Breast epithelium (tissue), 4 donors: ENCODE results near the gene RNF224. TPM values are rescaled to one million over a fixed set of nuclear protein-coding genes. Genes with fewer than 3 reads are reported as not detected.

Experiments
- DNase-seq, 2 donors: peaks; one replicate each; pipeline ENCODE4 v3.0.0-alpha.2; 2019; ENCODE audit warnings: low spot score in 2 of 2
- H3K27ac ChIP-seq, 2 donors: fragments of 200-600 bp; sonication (generic) in 1 of 2; one replicate each; pipeline ENCODE4 v1.5.1; 2016 to 2019; ENCODE audit warnings: mild to moderate bottlenecking in 1 of 2
- H3K27me3 ChIP-seq, 2 donors: fragments of 200-600 bp; sonication (generic) in 1 of 2; one replicate each; pipeline versions ENCODE4 v1.5.1 to v1.6.0; 2017 to 2019; ENCODE audit warnings: control low read depth in 1 of 2, mild to moderate bottlenecking in 1 of 2
- H3K36me3 ChIP-seq: fragments of 200-600 bp; one replicate; pipeline ENCODE4 v1.5.1; 2019
- H3K4me1 ChIP-seq, 2 donors: fragments of 200-600 bp; sonication (generic); one replicate each; pipeline ENCODE4 v1.5.1; 2016 to 2019; ENCODE audit warnings: control low read depth in 1 of 2
- H3K4me3 ChIP-seq, 3 donors: fragments of 200-600 bp; sonication (generic); 1 replicate in 2 of 3; 2 replicates in 1 of 3; pipeline ENCODE4 v1.5.1; 2016 to 2019; ENCODE audit warnings: mild to moderate bottlenecking in 3 of 3, moderate library complexity in 2 of 3
- H3K9me3 ChIP-seq, 2 donors: fragments of 200-600 bp; sonication (generic) in 1 of 2; one replicate each; pipeline ENCODE4 v1.5.1; 2016 to 2019; ENCODE audit warnings: control low read depth in 1 of 2
- POLR2A ChIP-seq: fragments of 450-650 bp; IDR thresholded peaks from one replicate; pipeline ENCODE4 v1.6.1; 2016; ENCODE audit warnings: antibody characterized with exemption, mild to moderate bottlenecking, moderate library complexity
- POLR2AphosphoS5 ChIP-seq, 3 donors: sonication (generic); formaldehyde crosslinking; IDR thresholded peaks; one replicate each; pipeline ENCODE4 v1.6.1; 2017; ENCODE audit warnings: antibody characterized with exemption in 3 of 3
- intact Hi-C: fragments of 100-400 bp; cut with DNase I; formaldehyde crosslinking; loops from one replicate; pipeline ENCODE4 v1.15.1; 2023; ENCODE audit warnings: low total_unique reads
- total RNA-seq, 3 donors: library from RNA; depleted of rRNA; stranded (reverse); fragments of >200 nt; gene quantifications; one replicate each; pipeline ENCODE4 v1.1.0, GENCODE V29; 2016
- TF ChIP-seq, protein P1 (sequence below), 3 donors: fragments of 450-650 bp; IDR thresholded peaks; one replicate each; pipeline ENCODE4 v1.5.1; 2016 to 2017; ENCODE audit warnings: antibody characterized with exemption in 3 of 3, mild to moderate bottlenecking in 3 of 3, moderate library complexity in 3 of 3

The RNF224 gene
- total RNA-seq, 3 donors from 2014 or later = 0.29 TPM; not detected in 2

DNA sequence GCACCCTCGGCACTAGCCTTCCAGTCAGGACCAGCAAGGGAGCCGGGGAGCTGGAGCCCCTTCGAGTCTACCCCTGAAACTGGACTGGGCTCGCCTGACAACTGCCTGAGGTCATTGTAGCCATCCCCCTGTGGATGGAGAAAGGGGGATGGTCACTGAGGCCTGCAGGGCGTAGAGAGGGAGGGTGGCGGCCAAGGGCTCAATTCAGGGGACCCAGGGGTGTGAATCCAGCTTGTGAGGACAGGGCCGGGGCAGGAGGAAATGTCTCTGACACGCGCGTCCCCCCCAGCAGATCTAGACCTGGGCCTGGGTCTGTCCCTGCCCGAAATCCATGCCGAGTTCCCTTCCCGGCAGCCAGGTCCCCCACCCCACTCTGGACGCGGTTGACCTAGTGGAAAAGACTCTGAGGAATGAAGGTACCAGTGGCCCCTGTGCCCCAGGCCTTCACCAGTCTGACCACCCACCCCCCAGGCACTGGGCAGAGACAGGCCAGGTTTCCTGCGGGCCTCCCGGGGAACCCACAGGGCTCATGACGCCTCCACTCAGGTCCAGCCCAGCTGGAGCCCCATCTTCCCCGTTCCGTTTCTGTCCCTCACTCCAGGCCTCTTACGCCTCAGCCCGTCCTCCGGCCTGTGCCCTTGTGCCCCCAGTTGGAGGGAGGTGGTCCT lies 4.2 kb downstream of the RNF224 start:
- intact Hi-C loops = loop anchor here (10.0 kb wide), 1 partner anchor 117 kb away; the partner anchor contains the start of gene DPP7
- peaks cover 0 to 10% of the 10 kb centered on the region in 2 donors for H3K4me1 ChIP-seq
- H3K9me3 ChIP-seq = no peaks in the 10 kb centered on the region
- H3K36me3 ChIP-seq = no peaks in the 10 kb centered on the region
- TF ChIP-seq POLR2A (no peak), POLR2AphosphoS5 (IDR thresholded peaks at IDR 0.05) (no peak)
- TF ChIP-seq, protein P1, sequence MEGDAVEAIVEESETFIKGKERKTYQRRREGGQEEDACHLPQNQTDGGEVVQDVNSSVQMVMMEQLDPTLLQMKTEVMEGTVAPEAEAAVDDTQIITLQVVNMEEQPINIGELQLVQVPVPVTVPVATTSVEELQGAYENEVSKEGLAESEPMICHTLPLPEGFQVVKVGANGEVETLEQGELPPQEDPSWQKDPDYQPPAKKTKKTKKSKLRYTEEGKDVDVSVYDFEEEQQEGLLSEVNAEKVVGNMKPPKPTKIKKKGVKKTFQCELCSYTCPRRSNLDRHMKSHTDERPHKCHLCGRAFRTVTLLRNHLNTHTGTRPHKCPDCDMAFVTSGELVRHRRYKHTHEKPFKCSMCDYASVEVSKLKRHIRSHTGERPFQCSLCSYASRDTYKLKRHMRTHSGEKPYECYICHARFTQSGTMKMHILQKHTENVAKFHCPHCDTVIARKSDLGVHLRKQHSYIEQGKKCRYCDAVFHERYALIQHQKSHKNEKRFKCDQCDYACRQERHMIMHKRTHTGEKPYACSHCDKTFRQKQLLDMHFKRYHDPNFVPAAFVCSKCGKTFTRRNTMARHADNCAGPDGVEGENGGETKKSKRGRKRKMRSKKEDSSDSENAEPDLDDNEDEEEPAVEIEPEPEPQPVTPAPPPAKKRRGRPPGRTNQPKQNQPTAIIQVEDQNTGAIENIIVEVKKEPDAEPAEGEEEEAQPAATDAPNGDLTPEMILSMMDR (IDR thresholded peaks at IDR 0.05) = no peak
- no peak for DNase-seq
- H3K4me3 ChIP-seq = no peak overlapping the region
- no peak overlapping the region for H3K27ac ChIP-seq
- H3K27me3 ChIP-seq = peaks cover 27 to 80% of the 10 kb centered on the region in 2 donors

GRCh38 chr9:137232101-137232500 lies 4.8 kb downstream of the RNF224 start:
- H3K9me3 ChIP-seq = no peaks in the 10 kb centered on the region
- intact Hi-C loops = loop anchor here (10.0 kb wide), 1 partner anchor 117 kb away; the partner anchor contains the start of gene DPP7
- H3K36me3 ChIP-seq = no peaks in the 10 kb centered on the region
- no peak for TF ChIP-seq POLR2AphosphoS5 (IDR thresholded peaks at IDR 0.05)
- H3K4me3 ChIP-seq = no peak overlapping the region
- no peak for DNase-seq
- no peak overlapping the region for H3K27ac ChIP-seq
- H3K4me1 ChIP-seq = peaks cover 0 to 13% of the 10 kb centered on the region in 2 donors
- peaks cover 27 to 80% of the 10 kb centered on the region in 2 donors for H3K27me3 ChIP-seq

DNA sequence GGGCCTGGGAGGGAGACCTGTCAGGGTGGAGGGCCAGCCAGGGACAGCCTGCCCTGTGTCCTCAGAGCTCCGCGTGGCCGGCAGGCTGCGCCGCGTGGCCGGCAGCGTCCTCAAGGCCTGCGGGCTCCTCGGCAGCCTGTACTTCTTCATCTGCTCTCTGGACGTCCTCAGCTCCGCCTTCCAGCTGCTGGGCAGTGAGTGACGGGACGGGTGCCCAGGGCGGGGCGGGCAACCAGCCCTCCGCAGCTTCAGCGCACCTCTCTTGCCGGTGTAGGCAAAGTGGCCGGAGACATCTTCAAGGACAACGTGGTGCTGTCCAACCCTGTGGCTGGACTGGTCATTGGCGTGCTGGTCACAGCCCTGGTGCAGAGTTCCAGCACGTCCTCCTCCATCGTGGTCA lies 5.2 kb downstream of the RNF224 start:
- H3K27me3 ChIP-seq = peaks cover 27 to 80% of the 10 kb centered on the region in 2 donors

DNA sequence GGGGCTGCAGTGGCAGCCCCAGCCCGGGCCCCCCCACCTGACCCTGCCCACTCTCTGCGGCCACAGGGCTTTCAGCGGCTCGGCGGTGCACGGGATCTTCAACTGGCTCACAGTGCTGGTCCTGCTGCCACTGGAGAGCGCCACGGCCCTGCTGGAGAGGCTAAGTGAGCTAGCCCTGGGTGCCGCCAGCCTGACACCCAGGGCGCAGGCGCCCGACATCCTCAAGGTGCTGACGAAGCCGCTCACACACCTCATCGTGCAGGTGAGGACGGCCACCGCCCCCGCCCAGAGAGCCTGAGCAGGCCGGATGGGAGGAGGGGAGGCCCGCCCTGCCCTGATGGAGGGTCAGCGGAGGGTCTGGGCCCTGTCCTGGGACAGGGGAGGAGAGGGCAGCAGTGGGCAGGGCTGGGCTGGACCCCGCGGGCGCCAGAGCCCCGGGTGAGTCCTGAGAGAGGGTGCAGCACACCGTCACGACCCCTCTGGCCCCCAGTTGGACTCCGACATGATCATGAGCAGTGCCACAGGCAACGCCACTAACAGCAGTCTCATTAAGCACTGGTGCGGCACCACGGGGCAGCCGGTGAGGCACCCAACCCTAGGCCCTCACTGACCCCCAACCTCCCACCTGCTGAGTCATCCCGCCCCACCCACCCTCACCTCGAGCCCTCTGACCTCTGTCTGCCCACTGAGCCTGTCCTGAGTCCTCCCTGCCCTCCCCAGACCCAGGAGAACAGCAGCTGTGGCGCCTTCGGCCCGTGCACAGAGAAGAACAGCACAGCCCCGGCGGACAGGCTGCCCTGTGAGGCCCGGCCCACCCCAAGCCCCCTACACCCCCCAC lies 6.1 kb downstream of the RNF224 start:
- Histone ChIP-seq H3K4me3 (no peak overlapping the region), H3K9me3 (no peaks in the 10 kb centered on the region), H3K36me3 (no peaks in the 10 kb centered on the region), H3K27ac (no peak overlapping the region), H3K4me1 (peaks cover 0 to 21% of the 10 kb centered on the region in 2 donors), H3K27me3 (peaks cover 27 to 76% of the 10 kb centered on the region in 2 donors)
- intact Hi-C loops = loop anchor here (10.0 kb wide), 1 partner anchor 119 kb away; the partner anchor contains the start of gene DPP7
- TF ChIP-seq, protein P1 (IDR thresholded peaks at IDR 0.05) = no peak
- TF ChIP-seq POLR2AphosphoS5 (IDR thresholded peaks at IDR 0.05) (no peak), POLR2A (no peak)
- DNase-seq = no peak

More for the DNA sequence above, 5.2 kb downstream of the RNF224 start:
- intact Hi-C loops = loop anchor here (10.0 kb wide), 1 partner anchor 118 kb away; the partner anchor contains the start of gene DPP7
- Histone ChIP-seq H3K4me1 (peaks cover 0 to 14% of the 10 kb centered on the region in 2 donors), H3K9me3 (no peaks in the 10 kb centered on the region), H3K27ac (no peak overlapping the region), H3K36me3 (no peaks in the 10 kb centered on the region), H3K4me3 (no peak overlapping the region)
- no peak for DNase-seq
- TF ChIP-seq, protein P1 (IDR thresholded peaks at IDR 0.05) = no peak
- TF ChIP-seq POLR2AphosphoS5 (IDR thresholded peaks at IDR 0.05) (no peak), POLR2A (no peak)

- Histone ChIP-seq H3K4me3 (no peak overlapping the region), H3K27me3 (peaks cover 27 to 68% of the 10 kb centered on the region in 2 donors), H3K9me3 (no peaks in the 10 kb centered on the region), H3K4me1 (peaks cover 0 to 21% of the 10 kb centered on the region in 2 donors), H3K27ac (no peak overlapping the region), H3K36me3 (no peaks in the 10 kb centered on the region)
- intact Hi-C loops = loop anchor here (10.0 kb wide), 1 partner anchor 119 kb away; the partner anchor contains the start of gene DPP7
- no peak for TF ChIP-seq POLR2A
- TF ChIP-seq, protein P1 (IDR thresholded peaks at IDR 0.05) = no peak
- no peak for TF ChIP-seq POLR2AphosphoS5 (IDR thresholded peaks at IDR 0.05)
- DNase-seq = no peak
Observed at GRCh38 chr9:137234055-137234697, 6.9 kb downstream of the RNF224 start.
